ENCODE measurements around the gene AMFR.

DNA sequence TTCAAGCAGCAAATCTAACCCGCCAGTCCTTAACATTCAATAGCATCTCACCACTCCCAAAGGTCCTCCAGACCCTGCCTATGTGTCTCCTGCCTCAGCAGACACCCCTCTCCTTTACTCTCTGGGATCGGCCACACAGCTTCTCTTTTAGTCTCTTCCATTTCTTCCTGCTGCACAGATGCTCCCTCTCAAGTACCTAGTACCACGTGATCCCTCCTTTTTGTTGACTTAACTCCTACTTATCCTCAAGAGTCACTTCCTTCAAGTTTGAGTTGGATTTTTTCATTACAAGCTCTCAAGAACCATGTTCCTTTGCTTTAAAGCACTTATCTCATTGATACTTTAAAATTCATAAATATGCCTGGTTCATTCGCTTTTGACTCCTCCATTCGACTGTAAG is 24.9 kb downstream of the AMFR start:
- TF ChIP-seq GATA2 (IDR thresholded peaks at IDR 0.05; ENCODE audit: low read depth, low read length) (no peak), GATA3 (IDR thresholded peaks at IDR 0.05; ENCODE audit: low read depth, low read length) (no peak)
